GM19023 (cell line): ENCODE measurements around the gene ARL3.

Experiments used
- ATAC-seq: cut with Tn5 transposase; IDR thresholded peaks from one replicate; pipeline ENCODE4 v1.9.1; 2021; ENCODE audit warnings: mild to moderate bottlenecking, moderate library complexity; ENCODE audit not compliant: unreplicated experiment

Gene ARL3

DNA sequence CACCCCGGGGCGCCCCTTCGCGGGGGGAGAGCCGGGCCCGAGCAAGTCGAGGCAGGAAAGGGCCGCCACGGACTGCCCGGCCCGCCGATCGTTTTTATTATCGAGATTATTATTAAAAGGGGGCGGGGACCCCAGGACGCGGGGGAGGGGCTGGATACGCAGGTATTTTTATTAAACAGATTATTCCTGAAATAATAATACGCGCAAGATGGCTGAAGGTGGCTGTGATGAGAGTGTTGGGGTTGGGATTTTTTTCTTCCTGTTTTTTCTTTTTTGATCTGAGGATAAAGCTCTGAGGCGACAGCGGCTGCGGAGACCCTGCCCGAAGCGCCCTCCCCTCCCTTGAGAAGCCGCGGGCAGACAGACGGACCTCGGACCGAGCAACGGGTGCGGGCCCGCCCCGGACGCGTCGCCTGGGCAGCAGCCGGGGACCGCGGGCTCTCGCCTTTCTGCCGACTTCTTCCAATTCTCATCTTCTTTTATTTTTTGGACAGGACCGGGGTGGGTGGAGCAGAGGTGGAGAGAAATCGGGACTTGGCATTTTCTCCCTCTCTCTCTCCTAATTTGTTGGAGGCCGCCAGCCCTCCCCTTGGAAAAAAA lies 71.4 kb downstream of the ARL3 start:
- ATAC-seq = no peak

DNA sequence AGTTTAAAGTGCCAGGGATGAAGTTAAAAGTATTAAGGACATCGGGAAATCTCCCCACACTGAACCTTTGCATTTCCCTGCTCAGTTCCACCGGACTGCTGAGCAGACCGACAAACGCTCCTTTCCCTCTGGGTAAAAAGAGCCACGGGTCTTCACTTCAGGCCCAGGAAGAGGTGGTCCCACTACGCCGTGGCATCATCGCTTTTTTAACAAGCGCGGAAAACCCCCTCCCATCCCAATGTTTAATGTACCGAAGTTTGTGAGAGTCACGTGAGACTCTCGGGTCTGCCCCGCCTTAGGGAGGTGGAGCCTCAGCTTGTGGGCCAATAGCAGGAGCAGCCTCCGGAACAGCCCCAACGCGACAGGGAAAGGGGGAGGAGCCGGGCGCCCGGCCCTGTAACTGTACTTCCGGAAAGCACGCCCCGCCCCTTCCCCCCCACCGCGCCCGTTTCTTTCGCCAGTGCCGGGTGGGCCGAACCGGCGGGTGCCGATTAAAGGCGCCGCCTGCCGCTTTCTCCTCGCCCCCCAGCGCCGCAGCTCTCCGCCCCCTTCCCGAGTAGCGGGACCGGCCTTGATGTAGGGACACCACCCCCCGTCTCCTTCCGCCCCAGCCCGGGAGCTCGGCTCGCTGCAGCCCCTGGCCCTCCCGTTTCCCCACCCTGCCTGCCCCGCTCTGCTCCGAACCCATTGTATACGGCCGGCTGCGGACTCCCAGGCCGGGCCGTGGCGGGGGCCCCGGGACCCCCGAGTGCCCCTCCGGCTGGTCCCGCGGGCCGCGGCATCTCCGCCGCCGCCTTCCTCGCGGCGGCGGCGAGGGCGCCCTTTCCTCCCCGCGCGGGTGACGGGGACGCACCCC lies 72.1 kb downstream of the ARL3 start:
- peak; percentile 47 for ATAC-seq

DNA sequence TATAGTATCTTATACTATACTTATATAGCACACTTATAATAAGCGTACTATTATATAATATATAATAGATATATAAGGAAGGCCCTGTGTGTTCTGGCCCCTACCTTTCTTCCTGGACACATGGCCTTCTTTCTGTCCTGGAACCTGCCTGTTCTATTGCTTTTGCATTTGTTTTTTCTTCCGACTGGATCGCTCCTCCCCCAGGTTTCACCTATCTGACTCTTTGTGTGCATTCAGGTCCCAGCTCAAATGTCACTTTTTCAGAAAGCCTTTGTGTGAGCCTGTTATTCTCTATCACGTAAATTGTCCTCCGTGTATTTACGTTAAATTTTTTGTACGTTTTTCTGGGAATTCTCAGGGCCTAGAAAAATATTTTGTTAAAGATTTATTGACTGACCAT lies 72.8 kb downstream of the ARL3 start:
- no peak for ATAC-seq

DNA sequence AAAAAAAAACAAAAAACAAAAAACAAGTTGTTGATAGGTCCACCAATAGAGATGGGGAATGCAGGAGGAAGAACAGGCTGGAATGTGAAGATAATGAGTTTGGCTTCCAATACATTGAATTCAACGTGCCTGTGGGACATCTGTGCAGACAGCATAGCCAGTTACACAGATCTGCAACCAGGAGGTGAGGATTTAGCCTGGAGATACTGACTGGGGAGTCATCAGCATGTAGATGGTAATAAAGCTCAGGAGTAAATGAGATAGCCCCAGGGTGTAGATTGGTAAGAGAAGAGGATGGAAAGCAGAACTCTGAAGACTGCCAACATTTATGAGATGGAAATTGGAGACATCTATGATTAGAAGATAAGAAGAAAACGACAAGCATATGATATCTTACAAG lies 74.7 kb downstream of the ARL3 start:
- ATAC-seq = no peak

DNA sequence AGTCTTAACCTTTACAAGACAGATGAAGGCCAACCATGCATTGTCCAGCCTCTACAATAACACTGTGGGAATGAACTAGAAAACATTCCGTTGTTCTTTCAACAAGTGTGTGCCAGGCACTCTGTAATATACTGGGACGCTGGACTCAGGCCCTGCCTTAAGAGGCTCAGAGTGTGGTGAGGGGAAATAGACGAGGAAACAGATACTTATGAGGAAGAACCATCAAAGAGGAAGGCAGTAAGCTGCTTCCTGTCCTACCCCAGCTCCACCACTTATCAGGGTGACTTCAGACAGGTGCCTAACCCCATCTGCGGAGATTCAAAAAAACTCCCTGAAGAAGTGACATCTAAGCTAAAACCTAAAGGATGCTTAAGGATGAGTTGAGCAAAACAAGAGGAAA lies 78.8 kb downstream of the ARL3 start:
- ATAC-seq = no peak

DNA sequence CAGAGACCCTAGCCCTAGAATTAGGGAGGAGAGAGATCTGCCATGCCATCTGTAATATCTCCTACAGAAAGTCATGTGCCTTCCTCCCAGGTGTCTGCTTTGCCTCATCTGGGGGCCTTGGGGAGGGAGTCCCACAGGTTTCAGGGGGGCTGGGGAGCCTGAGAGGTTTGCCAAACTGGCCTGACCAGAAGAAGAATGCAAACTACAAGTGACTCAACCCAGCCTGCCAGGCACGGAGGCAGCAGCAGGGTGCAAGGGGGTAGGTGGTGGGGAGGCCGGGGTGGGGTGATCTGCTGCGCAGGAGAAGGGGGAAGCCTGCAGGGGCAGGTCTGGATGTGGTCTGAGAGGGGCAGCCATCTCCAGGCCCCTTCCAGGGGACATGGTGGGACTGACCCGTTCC lies 79.5 kb downstream of the ARL3 start:
- ATAC-seq = no peak

DNA sequence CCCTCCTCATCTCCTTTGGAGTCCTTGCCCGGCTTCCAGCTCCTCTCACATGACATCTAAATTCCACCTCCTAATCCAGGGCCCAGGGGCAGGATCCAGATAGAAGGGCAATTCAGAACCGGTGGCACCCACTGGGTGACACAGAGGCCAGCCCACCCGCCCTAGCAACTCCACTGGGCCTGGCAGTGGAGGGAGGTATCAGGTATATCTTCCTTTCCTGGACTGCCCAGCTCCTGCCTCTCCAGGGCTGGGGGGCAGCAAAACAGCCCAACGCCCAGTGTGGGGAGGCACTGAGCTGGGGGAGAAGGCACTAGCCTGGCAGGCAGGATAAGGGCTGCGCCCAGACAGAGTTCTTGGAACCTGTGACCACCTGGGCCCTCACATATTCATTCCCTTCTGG lies 80.3 kb downstream of the ARL3 start:
- no peak for ATAC-seq

DNA sequence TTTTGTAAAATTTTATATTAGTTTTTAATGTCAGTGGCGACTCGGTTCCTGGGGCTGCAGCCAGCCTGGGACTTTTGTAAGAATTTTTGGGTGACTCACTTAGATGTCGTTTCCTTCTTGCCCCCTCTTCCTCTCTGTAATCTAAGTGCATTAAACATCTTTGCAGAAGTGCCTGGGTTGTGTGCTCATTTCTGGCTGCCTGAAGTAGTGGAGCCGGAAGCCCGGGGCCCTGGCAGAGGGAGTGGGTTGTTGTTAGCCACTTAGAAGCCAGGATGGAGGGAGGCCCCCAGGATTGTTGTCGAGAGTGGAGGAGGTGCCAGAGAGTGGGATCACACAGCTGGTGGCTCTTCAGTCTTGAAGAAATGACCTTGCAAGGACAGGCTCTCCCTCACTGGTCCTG lies 80.9 kb downstream of the ARL3 start:
- no peak for ATAC-seq

DNA sequence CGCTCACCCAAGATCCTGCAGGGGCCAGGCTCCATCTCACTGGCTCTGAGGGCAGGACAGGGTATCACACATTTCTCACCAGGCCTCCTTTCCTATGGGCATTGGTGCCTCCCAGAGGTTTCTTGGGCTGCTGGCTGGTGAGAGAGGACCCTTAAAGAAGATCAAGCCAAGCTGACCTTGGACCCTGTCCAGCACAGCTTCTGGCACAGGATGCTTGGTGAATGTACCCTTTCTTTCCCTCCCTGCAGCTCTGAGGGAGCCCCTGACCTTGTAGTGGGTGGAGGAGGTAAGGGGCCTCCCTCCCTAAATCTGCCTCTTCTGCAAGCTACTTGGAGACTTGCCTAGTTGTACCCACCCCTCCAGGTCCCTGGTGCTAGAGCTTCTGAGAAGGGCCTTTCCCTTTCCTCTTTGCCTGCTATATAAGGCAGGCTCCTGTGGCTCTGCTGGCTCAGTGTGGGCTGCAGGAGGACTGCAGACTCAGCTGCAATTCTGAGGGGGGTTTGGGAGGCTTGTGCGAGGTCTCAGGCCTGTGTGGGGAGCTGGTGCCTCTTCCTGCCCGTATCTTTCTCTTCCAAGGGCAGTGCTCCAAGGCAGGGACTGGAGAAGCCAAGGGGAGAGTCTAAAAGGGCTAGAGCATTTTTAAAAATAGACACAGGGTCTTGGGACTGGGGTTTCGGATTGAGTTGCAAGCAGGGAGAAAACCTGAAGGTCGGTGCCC lies 81.6 kb downstream of the ARL3 start:
- no peak for ATAC-seq

DNA sequence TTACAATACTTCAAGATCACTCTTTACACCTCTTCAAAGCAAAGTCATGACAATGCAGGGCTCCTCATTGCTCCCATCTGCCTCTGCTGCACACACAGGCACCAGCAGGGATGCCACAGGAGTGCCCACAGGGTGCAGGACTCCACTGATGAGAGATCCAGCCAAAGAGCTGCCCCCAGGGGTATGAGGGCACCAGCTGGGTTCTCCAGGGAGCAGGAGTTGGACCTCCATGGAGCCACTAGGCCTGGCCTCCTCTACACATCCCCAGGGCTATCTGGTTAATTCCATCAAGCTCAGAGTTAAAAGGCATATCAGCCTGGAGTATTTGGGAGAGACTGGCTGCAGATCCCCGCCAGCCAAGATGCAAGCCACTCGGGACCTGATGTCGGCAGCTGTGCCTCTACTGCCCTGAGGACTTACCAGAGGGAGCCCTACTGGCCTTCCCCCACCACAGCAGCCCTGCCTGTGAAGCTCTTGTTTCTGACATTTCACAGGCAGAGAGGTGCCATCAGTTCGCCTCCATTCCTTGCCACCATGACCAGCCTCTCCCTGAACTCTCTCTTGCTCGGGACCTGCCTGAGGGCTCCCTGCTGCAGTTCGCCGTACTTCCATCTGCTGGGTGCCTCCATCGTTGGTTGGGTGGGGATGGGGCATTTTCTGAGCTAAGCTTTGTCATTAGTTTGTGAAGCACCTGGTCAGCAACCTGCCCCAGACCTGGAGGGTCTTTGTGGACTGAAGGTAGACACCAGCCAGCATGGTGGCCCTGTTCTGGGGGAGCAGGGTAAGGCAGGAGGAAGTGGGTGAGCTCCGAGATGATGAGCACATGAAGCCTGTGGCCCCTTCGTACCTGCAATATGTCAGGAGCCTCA lies 82.4 kb downstream of the ARL3 start:
- no peak for ATAC-seq

DNA sequence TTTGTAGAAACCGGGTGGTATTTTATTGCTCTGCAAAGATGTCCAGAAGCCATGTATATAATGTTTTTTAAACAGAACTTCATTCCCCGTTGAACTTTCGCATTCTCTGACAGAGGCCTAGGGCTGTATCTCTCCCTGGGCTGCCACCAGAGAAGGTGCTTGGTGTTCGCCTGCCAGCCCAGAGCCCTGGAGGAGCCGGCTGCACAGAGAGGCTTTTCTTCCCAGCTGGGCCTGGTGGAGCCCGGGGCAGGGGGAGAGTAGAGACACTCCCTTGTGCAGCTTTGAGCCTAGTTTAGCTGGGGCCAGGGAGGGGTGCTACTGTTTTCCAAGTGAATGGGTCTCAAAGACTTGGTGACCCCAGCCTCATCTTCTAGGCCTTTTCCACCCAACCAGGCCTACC lies 83.5 kb downstream of the ARL3 start:
- no peak for ATAC-seq

DNA sequence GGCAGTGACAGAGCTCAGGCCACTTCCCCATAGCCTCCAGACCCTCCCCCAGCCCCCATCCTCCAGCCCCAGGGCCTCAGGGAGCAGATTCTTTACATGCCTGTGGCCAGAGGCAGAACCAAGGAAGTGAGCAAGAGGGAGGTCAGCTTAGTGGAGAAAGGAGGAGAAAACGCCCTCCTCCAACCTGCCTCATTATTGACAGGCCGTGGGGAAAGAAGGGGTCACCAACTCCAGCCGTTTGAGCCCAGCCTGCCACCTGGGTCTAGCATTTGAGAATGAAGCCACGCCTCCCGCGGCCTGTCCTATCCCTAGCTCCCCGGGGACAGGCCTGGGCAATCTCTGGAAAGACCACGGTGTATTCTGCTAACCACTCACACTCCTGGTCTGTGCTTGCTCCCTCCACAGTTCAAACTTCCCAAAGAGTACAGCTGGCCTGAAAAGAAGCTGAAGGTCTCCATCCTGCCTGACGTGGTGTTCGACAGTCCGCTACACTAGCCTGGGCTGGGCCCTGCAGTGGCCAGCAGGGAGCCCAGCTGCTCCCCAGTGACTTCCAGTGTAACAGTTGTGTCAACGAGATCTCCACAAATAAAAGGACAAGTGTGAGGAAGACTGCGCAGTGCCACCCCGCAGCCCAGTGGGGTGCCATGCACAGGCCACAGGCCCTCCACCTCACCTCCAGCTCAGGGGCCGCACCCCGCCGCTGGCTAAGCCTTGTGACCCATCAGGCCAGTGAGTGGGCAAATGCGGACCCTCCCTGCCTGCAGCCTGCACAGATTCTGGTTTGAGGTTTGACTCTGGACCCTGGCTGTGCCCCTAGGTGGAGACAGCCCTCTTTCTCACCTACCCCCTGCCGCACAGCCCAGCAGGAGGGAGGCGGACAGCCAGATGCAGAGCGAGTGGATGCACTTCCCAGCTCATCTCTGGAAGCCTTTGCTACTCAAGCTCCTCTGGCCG lies 84.3 kb downstream of the ARL3 start:
- ATAC-seq = no peak

DNA sequence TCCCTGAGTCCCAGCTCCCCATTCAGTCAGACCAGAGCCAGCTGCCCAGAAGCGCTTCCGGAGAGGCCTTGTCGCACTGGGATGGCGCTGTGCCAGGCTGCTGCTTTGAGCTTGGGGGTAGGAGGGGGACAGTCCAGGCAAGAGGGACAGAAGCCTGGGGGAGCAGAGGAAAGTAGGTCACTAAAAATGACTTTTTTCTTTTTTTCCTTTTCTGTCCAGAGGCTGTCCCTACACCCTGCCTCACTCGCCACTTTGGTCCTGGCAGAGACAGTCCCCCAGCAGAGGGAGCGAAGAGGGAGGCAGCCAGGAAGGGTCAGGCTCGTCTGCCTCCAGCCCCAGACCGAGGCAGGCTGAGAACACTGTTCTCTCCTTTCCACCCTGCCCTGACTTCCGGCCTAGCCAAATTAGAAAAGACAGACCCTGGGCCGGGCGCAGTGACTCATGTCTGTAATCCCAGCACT lies 85.7 kb downstream of the ARL3 start:
- no peak for ATAC-seq

DNA sequence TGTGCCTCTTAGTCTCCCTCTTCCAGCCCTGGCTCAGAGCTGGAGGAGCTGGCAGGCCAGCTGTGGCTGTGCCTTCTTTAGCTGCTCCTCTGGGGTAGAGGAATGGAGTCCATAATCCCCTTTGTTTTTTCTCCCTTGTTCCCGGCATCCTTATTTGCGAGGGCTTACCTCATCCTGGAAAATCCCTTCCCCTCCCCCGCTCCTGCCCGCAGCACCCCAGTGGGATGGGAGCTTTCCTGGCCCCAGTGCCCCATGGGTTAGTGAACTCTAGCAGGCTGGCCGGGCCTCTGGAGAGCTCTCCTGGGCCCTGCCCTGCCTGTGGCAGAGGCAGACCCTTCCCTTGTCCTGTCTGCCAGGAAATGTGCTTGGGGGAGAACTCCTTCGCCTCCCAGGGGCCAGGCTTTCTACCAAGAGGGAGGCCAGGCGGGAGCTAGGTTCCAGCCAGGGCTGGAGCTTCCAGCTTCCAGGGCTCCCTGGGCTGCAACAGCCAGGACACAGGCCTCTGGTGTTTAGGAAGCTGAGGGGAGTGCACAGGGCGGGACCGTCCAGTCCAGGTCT lies 86.4 kb downstream of the ARL3 start:
- ATAC-seq = no peak

DNA sequence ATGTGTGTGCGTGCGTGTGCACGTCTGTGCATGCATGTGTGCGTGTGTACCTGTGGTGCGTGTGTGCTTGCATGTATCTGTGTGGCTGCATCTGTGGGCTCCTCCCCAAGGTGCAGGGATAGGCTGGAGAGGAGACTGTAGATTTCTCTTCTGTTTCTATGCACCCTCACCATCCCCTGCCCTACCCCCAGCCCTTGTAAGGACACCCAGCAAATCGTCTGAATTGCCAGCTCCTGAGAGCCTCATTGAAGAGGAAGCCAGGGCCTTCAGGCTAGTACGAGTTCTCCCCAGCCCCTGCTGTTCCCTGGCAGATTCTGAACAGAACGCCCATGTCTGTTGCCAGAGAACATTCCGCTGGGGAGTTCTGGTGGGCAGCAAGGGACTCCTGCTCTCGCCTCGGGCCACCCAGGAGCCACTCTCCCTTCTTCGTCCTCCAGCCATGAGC lies 86.9 kb downstream of the ARL3 start:
- ATAC-seq = no peak

DNA sequence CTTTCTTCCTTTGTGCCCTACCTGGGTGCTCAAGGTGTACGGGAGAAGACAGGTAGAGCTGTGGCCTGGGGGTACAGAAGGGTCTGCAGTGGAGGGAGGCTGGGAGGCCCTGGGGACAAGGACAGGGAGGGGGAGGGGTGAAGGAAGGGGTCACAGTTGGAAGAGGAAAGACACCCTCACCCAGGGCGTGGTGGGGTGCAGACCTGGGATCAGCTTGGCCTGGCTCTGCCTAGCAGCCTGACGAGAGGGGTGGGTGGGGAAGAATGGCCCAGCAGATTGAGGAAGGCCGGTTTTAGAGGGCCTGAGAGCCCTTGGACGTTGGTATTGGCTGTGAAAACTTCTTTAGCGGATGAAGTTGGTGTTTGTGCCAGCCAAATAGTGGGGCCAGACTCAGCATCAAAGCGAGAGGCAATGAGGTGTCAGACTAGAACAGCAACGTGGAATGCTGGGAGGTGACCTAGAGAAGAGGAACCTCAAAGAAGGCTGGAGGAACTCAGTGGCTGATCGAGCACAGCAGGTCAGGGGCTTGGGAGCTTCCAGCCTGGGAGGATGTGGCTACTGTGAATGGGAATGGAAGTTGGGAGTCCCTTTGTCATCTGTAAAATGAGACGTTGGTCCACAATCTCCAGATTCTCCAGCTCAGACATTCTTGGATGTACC lies 88.0 kb downstream of the ARL3 start:
- ATAC-seq = no peak

DNA sequence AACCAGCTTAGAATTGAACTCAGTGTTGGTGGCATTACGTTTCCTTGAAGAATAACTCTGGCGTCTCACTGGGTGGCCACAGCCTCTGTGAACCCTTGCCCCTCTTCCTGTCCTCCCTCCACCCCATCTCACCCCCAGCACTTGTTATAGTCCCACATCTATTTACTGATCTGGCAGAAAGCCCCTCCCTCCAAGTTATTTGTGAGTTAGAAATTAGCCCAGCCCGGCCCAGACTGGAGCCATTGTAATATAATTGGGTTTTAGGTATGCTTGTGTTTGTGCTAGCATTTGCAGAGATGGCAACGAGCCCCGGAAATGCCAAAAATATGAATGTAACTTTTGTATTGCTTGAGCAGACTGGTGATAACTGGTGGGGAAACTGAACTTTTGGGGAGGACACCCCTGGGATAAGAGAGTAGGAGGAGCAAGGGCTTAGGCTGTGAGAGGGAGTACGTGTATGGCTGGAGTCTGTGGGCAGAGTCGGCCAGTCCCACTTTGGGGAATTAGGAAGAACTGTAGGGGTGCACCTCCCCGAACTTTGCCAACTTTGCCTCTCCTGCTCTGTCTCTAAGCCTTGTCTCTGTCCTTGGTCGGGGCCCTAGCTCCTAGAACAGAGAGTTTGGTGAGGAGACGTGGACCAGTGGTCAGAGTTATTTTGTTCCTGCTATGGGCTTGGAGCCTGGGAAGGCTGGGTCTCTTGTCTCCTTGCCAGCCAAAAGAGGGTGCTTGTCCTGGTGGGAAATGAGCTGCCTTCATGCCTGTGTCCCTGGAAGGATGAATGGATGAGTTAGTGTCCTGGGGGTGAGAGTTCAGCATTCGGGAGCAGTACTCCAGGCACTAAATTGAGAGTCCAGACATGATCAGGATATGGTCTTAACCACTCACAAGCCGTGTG lies 89.2 kb downstream of the ARL3 start:
- no peak for ATAC-seq

DNA sequence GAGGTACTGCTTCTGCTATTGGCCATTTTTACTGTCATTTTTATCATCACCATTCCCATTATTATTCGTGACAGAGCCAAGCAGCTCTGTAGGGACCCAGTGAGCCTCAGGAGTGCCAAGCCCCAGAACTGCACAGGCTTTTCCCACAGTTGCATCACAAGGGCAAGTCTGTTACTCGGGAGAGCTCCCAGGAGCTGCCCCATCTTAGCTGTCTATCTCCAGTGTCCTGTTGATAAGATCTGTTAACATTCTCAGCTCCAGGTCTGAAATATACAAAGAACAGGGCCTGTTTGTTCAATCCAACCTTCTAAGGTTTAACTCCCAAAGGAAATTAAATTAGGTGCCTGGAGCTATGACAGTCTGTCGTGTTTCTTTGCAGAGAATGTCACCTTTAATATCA lies 90.1 kb downstream of the ARL3 start:
- no peak for ATAC-seq
